ENCODE data around the gene SLC24A5.

DNA sequence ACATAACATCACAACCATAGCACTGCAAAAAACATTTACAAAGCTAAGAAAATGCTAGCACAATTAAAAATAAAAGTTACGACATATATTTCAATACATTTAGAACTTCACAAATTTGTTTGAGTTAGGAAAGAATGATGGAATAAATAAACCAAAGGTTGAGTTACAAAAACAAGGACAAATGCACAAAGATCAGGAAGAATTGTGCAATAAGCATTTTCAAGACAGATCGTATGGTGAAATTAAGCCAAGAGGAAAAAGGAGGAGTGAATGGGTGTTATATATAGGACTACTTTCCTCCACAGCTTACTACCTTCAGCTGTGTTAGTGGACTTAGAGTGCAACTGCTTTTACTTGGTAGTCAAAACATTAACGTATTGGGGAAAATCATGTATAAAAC is 64.7 kb downstream of the SLC24A5 start:
- TF ChIP-seq, protein P1, sequence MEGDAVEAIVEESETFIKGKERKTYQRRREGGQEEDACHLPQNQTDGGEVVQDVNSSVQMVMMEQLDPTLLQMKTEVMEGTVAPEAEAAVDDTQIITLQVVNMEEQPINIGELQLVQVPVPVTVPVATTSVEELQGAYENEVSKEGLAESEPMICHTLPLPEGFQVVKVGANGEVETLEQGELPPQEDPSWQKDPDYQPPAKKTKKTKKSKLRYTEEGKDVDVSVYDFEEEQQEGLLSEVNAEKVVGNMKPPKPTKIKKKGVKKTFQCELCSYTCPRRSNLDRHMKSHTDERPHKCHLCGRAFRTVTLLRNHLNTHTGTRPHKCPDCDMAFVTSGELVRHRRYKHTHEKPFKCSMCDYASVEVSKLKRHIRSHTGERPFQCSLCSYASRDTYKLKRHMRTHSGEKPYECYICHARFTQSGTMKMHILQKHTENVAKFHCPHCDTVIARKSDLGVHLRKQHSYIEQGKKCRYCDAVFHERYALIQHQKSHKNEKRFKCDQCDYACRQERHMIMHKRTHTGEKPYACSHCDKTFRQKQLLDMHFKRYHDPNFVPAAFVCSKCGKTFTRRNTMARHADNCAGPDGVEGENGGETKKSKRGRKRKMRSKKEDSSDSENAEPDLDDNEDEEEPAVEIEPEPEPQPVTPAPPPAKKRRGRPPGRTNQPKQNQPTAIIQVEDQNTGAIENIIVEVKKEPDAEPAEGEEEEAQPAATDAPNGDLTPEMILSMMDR (IDR thresholded peaks at IDR 0.05), result no peak
- TF ChIP-seq POLR2A (IDR thresholded peaks at IDR 0.05), result no peak
- TF ChIP-seq POLR2AphosphoS5 (IDR thresholded peaks at IDR 0.05), result no peak
